Measurements from ENCODE around the gene UMPS. TPM values are rescaled to one million over a fixed set of nuclear protein-coding genes. Genes with fewer than 3 reads are reported as not detected.

UMPS gene
- total RNA-seq, 1 experiment from 2014 or later, result 46.0 TPM

- POLR2A ChIA-PET, result no interaction called here
- CTCF ChIA-PET, result interaction anchor here (1.8 kb wide), 1 partner anchor 141 kb away, joined by 6 read pairs; no protein-coding TSS in a partner anchor
These were observed 32.4 kb downstream of the UMPS start for GRCh38 chr3:124762661-124763011.

DNA sequence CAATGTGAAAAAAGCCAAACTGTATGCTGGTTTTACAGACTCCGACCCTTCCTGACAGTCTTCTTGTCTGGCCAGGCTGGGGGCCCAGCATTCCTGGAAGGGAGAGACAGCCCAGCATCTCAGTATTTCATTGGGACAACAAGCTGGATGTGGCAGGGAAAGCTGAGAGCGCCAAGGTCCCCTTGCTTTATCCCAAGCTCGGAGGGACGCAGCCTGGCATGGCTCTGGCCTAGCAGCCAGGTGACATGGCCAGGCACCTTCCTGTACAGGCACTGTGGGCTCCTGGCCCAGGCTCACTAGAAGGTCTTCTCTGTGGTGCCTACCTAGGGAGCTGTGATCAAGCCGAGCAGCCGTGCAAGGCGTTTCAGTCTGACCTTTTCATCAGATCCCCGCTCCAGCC is 33.0 kb downstream of the UMPS start:
- Histone ChIP-seq H3K36me3 (ENCODE audit: control insufficient read depth, insufficient read depth, low read length) (no peaks in the 10 kb centered on the region; the same call in 1 of the 2 replicates), H3K27ac (ENCODE audit: low read length) (no peak overlapping the region), H3K9me3 (ENCODE audit: control insufficient read depth, insufficient read depth, low read depth, low read length) (no peaks in the 10 kb centered on the region), H3K4me3 (ENCODE audit: low read depth in 2 of 2, low read length in 2 of 2) (no peak overlapping the region), H3K4me1 (ENCODE audit: control insufficient read depth, insufficient read depth, low read length) (peaks cover 7% of the 10 kb centered on the region), H3K27me3 (ENCODE audit: control insufficient read depth, insufficient read depth, low read length) (no peaks in the 10 kb centered on the region)
- TSS peak; percentile 93 for BruUV-seq (replicated peaks)
- ATAC-seq, result no peak
- ChIA-PET CTCF (no interaction called here), POLR2A (no interaction called here)
- in situ Hi-C loops (cut with HindIII; ENCODE audit: low pct_unique_long_range_greater_than_20kb, low sequenced_read_pairs), result no loop called here
- intact Hi-C loops (cut with micrococcal nuclease; ENCODE audit: unreplicated experiment), result no loop called here
- no peak for DNase-seq (ENCODE audit: low read depth, low spot score)
- TF ChIP-seq TCF7L2 (IDR thresholded peaks at IDR 0.05; ENCODE audit: low read depth, low read length) (no peak), SIN3A (IDR thresholded peaks at IDR 0.05; ENCODE audit: borderline replicate concordance, insufficient read depth, low read depth, low read length) (no peak), REST (IDR thresholded peaks at IDR 0.05; ENCODE audit: insufficient read depth in 1 of 2, low read depth in 2 of 2, low read length in 1 of 2) (no peak), POLR2AphosphoS5 (IDR thresholded peaks at IDR 0.05; ENCODE audit: low read depth, low read length) (no peak)
- TF ChIP-seq, protein P1, sequence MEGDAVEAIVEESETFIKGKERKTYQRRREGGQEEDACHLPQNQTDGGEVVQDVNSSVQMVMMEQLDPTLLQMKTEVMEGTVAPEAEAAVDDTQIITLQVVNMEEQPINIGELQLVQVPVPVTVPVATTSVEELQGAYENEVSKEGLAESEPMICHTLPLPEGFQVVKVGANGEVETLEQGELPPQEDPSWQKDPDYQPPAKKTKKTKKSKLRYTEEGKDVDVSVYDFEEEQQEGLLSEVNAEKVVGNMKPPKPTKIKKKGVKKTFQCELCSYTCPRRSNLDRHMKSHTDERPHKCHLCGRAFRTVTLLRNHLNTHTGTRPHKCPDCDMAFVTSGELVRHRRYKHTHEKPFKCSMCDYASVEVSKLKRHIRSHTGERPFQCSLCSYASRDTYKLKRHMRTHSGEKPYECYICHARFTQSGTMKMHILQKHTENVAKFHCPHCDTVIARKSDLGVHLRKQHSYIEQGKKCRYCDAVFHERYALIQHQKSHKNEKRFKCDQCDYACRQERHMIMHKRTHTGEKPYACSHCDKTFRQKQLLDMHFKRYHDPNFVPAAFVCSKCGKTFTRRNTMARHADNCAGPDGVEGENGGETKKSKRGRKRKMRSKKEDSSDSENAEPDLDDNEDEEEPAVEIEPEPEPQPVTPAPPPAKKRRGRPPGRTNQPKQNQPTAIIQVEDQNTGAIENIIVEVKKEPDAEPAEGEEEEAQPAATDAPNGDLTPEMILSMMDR (IDR thresholded peaks at IDR 0.05), result no peak

More at GRCh38 chr3:124762661-124763011, 32.4 kb downstream of the UMPS start:
- in situ Hi-C loops (cut with HindIII; ENCODE audit: low pct_unique_long_range_greater_than_20kb, low sequenced_read_pairs) (no loop called here), intact Hi-C loops (cut with micrococcal nuclease; ENCODE audit: unreplicated experiment) (no loop called here)
- no peak overlapping the region for H3K4me3 ChIP-seq (ENCODE audit: low read depth in 2 of 2, low read length in 2 of 2)
- peaks cover 7% of the 10 kb centered on the region for H3K4me1 ChIP-seq (ENCODE audit: control insufficient read depth, insufficient read depth, low read length)
- no peaks in the 10 kb centered on the region; the same call in 1 of the 2 replicates for H3K36me3 ChIP-seq (ENCODE audit: control insufficient read depth, insufficient read depth, low read length)
- no peaks in the 10 kb centered on the region for H3K9me3 ChIP-seq (ENCODE audit: control insufficient read depth, insufficient read depth, low read depth, low read length)
- DNase-seq (ENCODE audit: low read depth, low spot score), result no peak
- no peak for ATAC-seq
- no peak overlapping the region for H3K27ac ChIP-seq (ENCODE audit: low read length)
- TF ChIP-seq TCF7L2 (IDR thresholded peaks at IDR 0.05; ENCODE audit: low read depth, low read length), result no peak
- TF ChIP-seq REST (IDR thresholded peaks at IDR 0.05; ENCODE audit: insufficient read depth in 1 of 2, low read depth in 2 of 2, low read length in 1 of 2), result no peak
- no peak for TF ChIP-seq SIN3A (IDR thresholded peaks at IDR 0.05; ENCODE audit: borderline replicate concordance, insufficient read depth, low read depth, low read length)
- no peak for TF ChIP-seq POLR2AphosphoS5 (IDR thresholded peaks at IDR 0.05; ENCODE audit: low read depth, low read length)
- TF ChIP-seq, protein P1 (IDR thresholded peaks at IDR 0.05), result no peak
- no TSS peak for BruUV-seq (replicated peaks)
- H3K27me3 ChIP-seq (ENCODE audit: control insufficient read depth, insufficient read depth, low read length), result no peaks in the 10 kb centered on the region
